SW480 (cell line): ENCODE measurements around the gene PITPNC1.
A peak's percentile ranks its signal among the peaks of the same experiment; 100 is the strongest.
"Not testable (repeated sequence)": the region's sequence is repeated elsewhere in the genome, so short reads cannot be mapped to it uniquely, and the experiment has no call there.

Experiments
- DNase-seq: peaks from one replicate; pipeline ENCODE4 v3.0.0-alpha.2; 2016; ENCODE audit warnings: low spot score

Gene PITPNC1

GRCh38 chr17:67376737-67377487 is at the start of gene PITPNC1:
TSS of gene PITPNC1 (plus strand) at chr17:67377281.
- peak; percentile 69 for DNase-seq

- no peak for DNase-seq
Observed at GRCh38 chr17:67328026-67328425, 49.1 kb upstream of the PITPNC1 start.

- not testable (repeated sequence) for DNase-seq
Observed at GRCh38 chr17:67331381-67332161, 45.5 kb upstream of the PITPNC1 start.

- not testable (repeated sequence) for DNase-seq
Observed at GRCh38 chr17:67332162-67332508, 44.9 kb upstream of the PITPNC1 start.

DNA sequence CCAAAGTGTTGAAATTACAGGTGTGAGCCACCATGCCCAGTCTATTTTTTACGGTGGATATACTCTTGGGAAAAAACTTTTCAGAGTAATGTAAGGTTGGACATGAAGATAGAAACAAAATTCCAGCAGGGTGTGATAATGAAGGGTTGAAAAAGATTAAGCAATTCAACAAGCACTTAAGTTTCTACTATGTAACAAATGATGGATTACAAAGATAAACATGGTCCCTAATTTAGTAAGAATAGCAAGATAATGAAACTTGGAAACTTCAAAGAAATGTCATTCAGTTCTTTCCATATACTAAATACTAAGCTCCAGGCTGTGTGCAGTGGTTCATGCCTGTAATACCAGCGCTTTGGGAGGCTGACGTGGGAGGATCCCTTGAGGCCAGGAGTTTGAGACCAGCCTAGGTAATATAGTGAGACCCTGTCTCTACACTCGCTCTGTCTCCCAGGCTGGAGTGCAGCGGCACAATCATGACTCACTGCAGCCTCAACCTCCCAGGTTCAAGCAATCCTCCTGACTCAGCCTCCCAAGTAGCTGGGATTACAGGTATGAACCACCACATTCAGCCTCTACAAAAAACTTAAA is 41.7 kb upstream of the PITPNC1 start:
- DNase-seq = no peak

- DNase-seq = no peak
Observed at GRCh38 chr17:67336859-67337258, 40.2 kb upstream of the PITPNC1 start.

GRCh38 chr17:67338353-67338752 is 38.7 kb upstream of the PITPNC1 start:
- not testable (repeated sequence) for DNase-seq

DNA sequence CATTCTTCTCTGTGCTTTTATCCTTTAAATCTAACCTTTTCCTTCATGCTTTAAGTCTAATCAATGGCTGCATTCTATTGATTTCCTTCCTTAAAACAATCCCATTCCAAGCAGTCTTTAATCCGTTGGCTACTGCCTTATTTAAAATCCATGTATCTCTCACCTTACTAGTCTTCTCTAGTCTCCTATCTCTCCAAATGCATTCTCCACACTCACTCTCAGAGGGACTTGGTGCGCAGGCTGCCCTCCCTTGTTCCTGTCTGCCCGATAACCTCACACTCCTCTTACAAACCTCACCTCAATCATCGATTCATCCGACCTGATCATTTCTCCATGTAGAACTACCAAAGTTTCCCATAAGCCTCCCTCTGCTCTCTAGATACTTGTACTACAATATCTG is 33.8 kb upstream of the PITPNC1 start:
- DNase-seq = no peak

GRCh38 chr17:67347826-67348225 is 29.3 kb upstream of the PITPNC1 start:
- DNase-seq = no peak

DNA sequence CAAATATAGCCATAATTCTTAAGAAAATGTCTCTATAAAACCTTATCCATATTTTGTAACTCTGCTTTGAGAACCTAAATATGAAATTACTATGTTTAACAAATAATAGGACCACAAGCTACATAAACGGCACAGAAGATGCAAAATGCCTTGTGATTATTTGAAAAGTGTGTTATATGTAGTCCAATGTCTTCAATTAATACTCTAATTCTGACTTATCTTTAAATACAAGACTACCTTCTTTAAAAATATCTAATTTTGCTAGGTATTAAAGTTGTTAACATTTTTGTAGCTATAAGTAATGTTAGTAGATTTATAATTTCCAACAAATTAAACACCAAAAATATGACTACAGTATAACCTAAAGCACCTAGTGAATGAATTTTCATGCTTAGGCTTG is 27.7 kb upstream of the PITPNC1 start:
- DNase-seq = no peak

DNA sequence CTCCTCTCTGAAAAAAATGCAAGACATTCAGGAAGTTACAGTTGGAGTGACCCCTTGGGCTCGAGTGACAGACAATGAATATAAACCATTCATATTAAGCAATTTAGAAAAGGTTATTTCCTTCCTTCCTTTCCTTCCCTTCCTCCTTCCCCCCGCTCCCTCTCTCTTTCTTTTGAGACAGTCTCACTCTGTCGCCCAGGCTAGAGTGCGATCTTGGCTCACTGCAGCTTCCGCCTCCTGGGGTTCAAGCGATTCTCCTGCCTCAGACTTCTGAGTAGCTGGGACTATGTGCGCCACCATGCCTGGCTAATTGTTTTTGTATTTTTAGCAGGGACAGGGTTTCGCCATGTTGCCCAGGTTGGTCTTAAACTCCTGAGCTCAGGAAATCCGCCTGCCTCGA is 23.9 kb upstream of the PITPNC1 start:
- DNase-seq = no peak

DNA sequence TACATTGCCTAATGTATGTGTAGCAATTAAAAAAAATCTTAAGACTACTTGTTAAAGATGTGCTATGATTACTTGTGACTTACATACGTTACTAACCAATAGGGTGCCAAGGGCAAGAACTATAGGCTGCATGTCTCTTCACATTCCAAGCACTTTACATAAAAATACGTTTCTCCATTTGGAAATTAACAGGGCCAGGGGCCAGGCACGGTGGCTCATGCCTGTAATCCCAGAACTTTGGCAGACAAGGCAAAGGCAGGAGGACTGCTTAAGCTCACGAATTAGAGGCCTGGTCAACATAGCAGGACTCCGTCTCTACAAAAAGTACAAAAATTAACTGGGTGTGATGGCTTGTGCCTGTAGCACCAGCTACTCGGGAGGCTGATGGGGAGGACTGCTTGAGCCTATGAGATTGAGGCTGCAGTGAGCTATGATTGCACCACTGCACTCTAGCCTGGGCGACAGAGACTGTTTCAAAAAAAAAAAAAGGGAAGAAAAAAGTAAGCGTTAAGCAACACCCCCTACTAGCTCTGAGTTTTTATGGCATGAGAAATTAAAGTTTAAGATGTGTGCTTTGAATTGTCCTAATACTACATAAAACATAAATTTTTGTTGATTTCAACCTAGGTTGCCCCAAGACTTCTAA is 23.0 kb upstream of the PITPNC1 start:
- no peak for DNase-seq

DNA sequence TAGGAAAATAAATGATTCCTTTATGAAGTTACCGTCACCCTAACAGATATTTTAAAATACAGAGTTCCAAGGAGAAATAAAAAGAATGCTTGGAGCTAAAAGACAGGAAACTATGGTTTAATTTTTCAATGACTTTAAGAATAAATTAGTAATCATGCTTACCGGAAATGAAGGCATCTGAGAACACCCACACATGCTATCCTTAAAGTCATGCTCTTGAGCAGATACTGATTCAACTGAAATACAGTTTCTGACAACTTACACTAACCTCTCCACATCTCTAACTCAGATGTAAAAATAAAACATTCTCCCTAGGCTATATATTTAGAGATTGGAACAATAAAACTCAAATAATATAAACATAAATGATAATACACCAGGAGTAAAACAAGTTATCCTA is 18.5 kb upstream of the PITPNC1 start:
- DNase-seq = no peak

GRCh38 chr17:67359960-67360791 is 16.9 kb upstream of the PITPNC1 start:
- peak; percentile 22 for DNase-seq

DNA sequence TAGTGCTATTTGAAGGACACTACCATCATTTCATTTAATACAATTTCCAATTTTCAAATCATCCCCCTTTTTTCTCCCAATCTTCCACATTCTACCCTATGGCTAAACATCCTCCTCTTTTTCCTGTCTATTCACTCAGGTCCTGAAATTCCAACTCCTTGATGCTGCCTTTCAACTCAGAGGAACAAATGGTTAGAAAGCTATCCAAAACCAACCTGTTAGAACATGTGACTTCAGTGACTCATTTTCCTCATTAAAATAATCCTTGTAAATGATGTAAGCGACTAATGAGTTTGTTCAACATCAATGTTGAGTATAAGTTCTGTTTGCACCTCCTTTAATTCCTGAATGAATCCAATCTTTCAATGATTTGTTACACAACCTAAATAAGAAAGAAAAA is 16.2 kb upstream of the PITPNC1 start:
- DNase-seq = no peak

- no peak for DNase-seq
Observed at GRCh38 chr17:67362173-67362572, 14.9 kb upstream of the PITPNC1 start.

DNA sequence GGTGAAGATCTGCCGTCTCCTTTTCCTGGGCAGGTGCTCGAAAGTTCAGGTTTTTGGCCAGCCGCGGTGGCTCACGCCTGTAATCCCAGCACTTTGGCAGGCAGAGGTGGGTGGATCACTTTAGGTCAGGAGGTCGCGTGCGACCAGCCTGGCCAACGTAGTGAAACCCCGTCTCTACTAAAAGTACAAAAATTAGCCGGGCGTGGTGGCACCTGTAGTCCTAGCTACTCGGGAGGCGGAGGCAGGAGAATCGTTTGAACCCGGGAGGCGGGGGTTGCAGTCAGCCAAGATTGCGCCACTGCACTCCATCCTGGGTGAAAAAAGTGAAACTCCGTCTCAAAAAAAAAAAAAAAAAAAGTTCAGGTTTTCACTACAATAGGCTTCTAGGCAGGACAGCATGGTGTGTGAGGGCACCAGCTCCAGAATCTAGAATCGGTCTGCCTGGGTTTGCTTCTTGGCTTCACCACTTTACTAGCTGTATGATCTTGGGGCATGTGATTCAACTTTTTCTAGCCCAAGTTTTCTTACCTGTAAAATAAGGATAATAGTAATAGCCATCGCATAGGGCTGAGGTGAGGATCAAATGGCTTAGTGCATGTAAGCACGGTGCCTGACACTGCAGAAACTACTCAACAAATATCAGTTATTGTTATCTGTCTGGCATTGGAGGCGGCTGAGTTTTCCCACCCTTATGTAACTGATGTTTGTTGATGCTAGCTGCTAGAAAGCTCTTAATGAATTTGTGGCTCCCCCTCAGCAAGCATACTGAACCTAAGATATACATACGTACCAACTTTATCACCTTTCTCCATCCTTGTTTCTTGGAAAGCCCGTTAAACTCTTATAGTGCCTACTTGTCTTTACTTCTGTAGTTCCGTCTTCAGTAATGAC is 12.0 kb upstream of the PITPNC1 start:
- DNase-seq = no peak

DNA sequence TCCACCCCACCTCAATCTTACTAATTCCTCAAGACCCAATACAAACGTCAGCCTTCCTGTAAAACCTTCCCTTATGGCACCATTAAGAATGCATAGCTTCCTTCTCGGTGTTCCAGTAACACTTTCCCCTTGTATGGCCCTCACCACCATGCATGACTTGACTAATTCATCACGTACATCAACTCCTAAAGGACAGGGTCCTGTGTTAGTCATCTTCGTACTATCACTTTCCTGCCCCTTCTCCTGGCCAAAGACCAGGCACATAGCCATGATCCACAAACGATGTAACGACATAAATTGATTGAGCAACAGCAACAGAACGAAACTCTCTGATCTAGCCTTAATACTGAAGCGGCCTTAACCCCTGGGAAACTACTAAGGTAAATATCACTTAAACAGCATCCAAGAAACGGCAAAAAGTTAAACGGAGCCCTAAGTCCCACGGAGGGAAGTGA is 11.3 kb upstream of the PITPNC1 start:
- DNase-seq = peak; percentile 44

- DNase-seq = peak; percentile 87
Observed at GRCh38 chr17:67366193-67367157, 10.6 kb upstream of the PITPNC1 start, which contains the start of gene PSMD12. TSS of gene PSMD12 (minus strand) at chr17:67366577. CDS start at chr17:67366519, 58 bp downstream.
